Endothelial cell (in vitro differentiated cells): ENCODE measurements around the gene PTGES3. TPM values are rescaled to one million over a fixed set of nuclear protein-coding genes. Genes with fewer than 3 reads are reported as not detected.

Experiments
- DNase-seq: peaks from one replicate; pipeline ENCODE4 v3.0.0; 2021; ENCODE audit warnings: low spot score
- H3K27ac Mint-ChIP-seq: one replicate; pipeline ENCODE4 v1.8.0; 2021; ENCODE audit warnings: mixed read lengths, inconsistent platforms; ENCODE audit not compliant: unreplicated experiment
- H3K27me3 Mint-ChIP-seq: one replicate; pipeline ENCODE4 v1.8.0; 2021; ENCODE audit warnings: mild to moderate bottlenecking, moderate library complexity, mixed read lengths, inconsistent platforms; ENCODE audit not compliant: unreplicated experiment
- H3K36me3 Mint-ChIP-seq: one replicate; pipeline ENCODE4 v1.8.0; 2021; ENCODE audit warnings: mild to moderate bottlenecking, low read depth, mixed read lengths, inconsistent platforms; ENCODE audit not compliant: unreplicated experiment
- H3K4me1 Mint-ChIP-seq: one replicate; pipeline ENCODE4 v1.8.0; 2021; ENCODE audit warnings: mild to moderate bottlenecking, mixed read lengths, inconsistent platforms; ENCODE audit not compliant: unreplicated experiment
- H3K4me3 Mint-ChIP-seq: one replicate; pipeline ENCODE4 v1.8.0; 2021; ENCODE audit warnings: mild to moderate bottlenecking, mixed read lengths, inconsistent platforms; ENCODE audit not compliant: unreplicated experiment
- H3K9me3 Mint-ChIP-seq: one replicate; pipeline ENCODE4 v1.8.0; 2021; ENCODE audit warnings: mixed read lengths, inconsistent platforms; ENCODE audit not compliant: unreplicated experiment
- total RNA-seq: library from RNA; stranded (reverse); fragmentation: NEBNext Ultra II Directional; extraction: Animal tissue kit (Norgen Biotek cat#: 25700); gene quantifications from one replicate; pipeline ENCODE4 v1.2.1, GENCODE V29; 2021; ENCODE audit not compliant: unreplicated experiment
- TF ChIP-seq, protein P1 (sequence below): fragments of 200-600 bp; sonication (generic); IDR thresholded peaks from one replicate; pipeline ENCODE4 v1.5.0; 2021; ENCODE audit warnings: antibody characterized with exemption; ENCODE audit not compliant: unreplicated experiment

Gene PTGES3
- total RNA-seq, 1 donor from 2014 or later: 165 TPM

DNA sequence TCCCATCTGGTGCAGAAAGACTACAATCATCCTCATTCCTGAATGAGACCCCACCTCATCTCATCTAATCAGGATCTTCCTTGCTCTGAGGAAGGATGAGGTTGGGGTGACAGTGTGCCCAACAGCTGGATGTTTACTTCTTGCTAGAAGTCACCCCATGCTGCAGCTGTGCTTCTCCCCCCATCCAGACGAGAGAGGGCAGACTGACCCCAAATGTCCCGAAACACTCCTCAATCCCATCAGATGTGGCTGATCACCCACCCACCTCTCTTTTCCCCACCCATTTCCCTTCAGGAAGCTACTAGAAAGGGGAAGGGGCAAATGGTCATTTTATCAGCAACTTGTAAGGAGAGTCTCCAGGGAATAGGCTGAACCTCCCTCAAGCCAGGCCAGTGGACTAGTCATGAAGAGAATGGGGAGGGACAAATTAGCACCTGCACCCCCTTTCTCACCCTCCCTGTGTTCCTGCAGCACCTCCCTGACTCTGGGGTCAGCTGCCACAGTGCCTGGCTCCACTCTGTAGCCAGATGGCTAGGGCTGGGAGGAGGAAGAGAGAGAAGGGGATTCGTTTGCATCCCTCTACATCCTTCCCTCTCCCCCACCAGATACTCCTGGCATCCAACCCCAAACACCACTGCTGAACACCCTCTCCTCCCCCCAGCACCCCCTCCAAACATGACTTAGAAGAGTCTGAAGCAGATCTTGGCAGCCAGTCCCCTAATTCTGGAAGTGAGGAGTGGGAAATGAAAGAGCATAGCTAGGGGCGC is 55.2 kb downstream of the PTGES3 start:
- Mint-ChIP-seq H3K4me1 (peaks cover 61% of the 10 kb centered on the region), H3K4me3 (peak overlapping the region; percentile 98), H3K27me3 (peaks cover 16% of the 10 kb centered on the region), H3K36me3 (peaks cover 11% of the 10 kb centered on the region), H3K27ac (peak overlapping the region; percentile 75), H3K9me3 (no peaks in the 10 kb centered on the region)
- TF ChIP-seq, protein P1, sequence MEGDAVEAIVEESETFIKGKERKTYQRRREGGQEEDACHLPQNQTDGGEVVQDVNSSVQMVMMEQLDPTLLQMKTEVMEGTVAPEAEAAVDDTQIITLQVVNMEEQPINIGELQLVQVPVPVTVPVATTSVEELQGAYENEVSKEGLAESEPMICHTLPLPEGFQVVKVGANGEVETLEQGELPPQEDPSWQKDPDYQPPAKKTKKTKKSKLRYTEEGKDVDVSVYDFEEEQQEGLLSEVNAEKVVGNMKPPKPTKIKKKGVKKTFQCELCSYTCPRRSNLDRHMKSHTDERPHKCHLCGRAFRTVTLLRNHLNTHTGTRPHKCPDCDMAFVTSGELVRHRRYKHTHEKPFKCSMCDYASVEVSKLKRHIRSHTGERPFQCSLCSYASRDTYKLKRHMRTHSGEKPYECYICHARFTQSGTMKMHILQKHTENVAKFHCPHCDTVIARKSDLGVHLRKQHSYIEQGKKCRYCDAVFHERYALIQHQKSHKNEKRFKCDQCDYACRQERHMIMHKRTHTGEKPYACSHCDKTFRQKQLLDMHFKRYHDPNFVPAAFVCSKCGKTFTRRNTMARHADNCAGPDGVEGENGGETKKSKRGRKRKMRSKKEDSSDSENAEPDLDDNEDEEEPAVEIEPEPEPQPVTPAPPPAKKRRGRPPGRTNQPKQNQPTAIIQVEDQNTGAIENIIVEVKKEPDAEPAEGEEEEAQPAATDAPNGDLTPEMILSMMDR: no peak
- DNase-seq: no peak

DNA sequence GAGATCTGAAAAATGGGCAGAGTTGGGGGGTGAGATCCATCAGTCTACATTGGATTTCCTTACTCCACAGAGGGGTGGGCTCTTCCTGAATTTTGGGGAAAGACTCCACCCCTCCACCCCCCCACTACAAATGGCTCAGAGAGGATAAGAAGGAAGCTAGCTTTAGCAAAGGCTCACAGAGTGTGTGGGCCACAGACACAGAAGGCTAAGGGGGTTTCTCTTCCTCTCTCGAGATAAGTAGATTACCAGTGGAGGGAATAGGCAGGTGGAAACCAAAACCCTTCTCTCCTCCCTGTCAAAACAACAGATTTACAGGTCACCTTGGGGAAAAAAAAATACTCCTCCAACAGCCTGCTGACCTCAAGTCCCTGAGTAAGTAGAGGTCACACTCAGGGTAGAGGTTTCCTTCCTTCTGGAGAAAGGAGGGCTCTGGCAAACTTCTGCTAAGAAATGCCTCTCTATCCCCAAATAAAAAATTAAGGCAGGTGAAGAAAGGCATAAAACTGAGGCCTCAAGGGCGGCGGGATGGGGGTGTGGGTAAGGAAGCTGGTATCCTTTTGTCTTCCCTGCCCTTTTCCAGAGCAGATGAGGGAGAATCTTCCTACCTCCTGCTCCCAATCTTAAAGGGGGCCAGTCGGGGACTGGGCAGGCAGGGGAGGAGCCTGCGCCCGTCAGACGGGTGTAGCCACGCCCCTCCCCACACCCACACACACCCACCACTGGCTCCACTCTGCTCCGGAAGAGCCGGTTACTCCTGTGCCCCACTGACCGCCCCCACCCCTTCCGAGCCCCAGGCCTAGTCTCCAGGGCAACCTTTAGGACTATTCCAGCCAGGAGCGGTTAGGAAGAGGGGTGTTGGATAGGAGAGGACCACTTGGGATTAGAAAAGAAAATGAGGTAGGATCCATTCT is 56.0 kb downstream of the PTGES3 start:
- H3K9me3 Mint-ChIP-seq: no peaks in the 10 kb centered on the region
- H3K4me1 Mint-ChIP-seq: peaks cover 53% of the 10 kb centered on the region
- peaks cover 7% of the 10 kb centered on the region for H3K36me3 Mint-ChIP-seq
- DNase-seq: peak; percentile 20
- peaks cover 13% of the 10 kb centered on the region for H3K27me3 Mint-ChIP-seq
- TF ChIP-seq, protein P1: no peak
- H3K27ac Mint-ChIP-seq: peak overlapping the region; percentile 27
- H3K4me3 Mint-ChIP-seq: peak overlapping the region; percentile 95

DNA sequence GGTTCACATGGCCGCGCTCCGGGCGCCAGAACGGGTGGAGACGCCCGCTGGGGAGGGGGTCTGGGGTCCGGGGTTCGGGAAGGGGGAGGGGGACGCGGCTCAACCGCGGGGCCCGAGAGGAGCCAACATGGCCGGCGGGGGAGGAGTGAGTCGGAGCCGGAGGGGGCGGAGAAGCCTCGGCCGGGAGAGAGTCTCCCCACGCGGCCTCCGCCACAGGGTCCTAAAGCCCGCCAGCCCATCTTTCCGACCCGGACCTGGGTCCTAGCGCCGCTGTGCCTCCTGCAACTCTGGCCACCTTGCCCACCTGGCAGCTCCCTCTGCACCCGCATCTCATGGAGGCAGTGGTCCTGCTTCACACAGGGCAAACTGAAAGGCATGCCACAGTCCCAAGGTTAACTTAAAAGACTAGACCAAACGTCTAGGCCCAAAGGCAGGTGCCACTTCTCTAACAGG is 57.9 kb downstream of the PTGES3 start, which contains the start of gene BAZ2A:
Gene BAZ2A (minus strand): TSS at position 147 of the 453 bp plus-strand sequence. CDS start 12,796 bp downstream, outside the sequence.
- TF ChIP-seq, protein P1: no peak
- Mint-ChIP-seq H3K27me3 (peaks cover 8% of the 10 kb centered on the region), H3K4me1 (peaks cover 47% of the 10 kb centered on the region), H3K4me3 (peak within 1 kb of the TSS; percentile 95), H3K9me3 (no peaks in the 10 kb centered on the region), H3K36me3 (peaks cover 7% of the 10 kb centered on the region), H3K27ac (peak within 1 kb of the TSS; percentile 90)
- peak; percentile 88 for DNase-seq

DNA sequence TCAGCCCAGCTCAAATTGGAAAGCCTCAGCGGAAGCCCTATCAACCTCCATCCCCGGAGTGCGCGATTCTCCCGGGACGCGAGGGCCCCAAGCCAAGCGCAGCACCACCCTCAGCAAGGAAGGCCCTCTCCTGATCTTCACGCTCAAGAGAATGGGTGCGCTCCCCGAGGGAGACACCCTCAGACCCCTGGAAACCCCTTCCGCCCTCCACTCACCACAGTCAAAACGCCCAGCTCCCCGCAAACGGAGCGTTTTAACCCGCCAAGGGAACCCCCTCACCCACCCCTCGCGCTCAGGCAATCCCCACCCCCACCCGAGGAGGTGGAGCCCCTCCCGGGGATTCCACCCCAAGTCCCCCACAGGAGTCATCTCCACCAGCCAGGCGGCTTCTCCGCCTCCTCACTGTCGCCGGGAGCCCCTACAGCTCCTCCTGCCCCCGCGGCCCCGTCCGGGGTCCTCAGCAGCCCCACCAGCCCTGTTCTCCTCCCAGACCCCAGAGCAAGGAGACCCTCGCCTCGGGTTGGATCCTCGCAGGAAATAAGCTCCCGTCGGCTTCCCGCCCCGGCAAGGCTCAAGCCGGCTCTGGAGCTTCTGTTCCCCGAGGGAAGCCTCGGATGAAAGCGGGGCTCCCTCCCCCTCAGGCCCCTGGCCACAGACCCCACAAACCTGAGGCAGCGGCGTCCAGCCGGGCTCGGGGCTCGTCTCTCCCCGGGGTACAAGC is 58.5 kb downstream of the PTGES3 start:
- Mint-ChIP-seq H3K4me3 (peak overlapping the region; percentile 95), H3K4me1 (peaks cover 47% of the 10 kb centered on the region), H3K27me3 (peaks cover 9% of the 10 kb centered on the region), H3K27ac (peak overlapping the region; percentile 90), H3K36me3 (peaks cover 7% of the 10 kb centered on the region), H3K9me3 (no peaks in the 10 kb centered on the region)
- DNase-seq: no peak
- TF ChIP-seq, protein P1: no peak
